ENCODE results near the gene ECSIT. TPM values are rescaled to one million over a fixed set of nuclear protein-coding genes. Genes with fewer than 3 reads are reported as not detected.

ECSIT gene, protein sequence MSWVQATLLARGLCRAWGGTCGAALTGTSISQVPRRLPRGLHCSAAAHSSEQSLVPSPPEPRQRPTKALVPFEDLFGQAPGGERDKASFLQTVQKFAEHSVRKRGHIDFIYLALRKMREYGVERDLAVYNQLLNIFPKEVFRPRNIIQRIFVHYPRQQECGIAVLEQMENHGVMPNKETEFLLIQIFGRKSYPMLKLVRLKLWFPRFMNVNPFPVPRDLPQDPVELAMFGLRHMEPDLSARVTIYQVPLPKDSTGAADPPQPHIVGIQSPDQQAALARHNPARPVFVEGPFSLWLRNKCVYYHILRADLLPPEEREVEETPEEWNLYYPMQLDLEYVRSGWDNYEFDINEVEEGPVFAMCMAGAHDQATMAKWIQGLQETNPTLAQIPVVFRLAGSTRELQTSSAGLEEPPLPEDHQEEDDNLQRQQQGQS
- total RNA-seq (2021; ENCODE audit: unreplicated experiment) (39.4 TPM), Bru-seq, nascent RNA (percentile 58 among the genes with signal in this experiment), BruChase-seq, experiment 1, labeled RNA remaining after a 2-hour chase (percentile 53 among the genes with signal in this experiment), BruChase-seq, experiment 2, labeled RNA remaining after a 6-hour chase (percentile 62 among the genes with signal in this experiment)
- 60.1 TPM for polyA plus RNA-seq (2012; ENCODE audit: insufficient read length)
- long read RNA-seq, transcript ECSIT-202 (8 exons, 1,700 nt): major isoform, 41 of 61 reads
- long read RNA-seq, partial matches to known transcripts: 2 of 61 reads
- long read RNA-seq, other reads (novel, unspliced or antisense): 18 of 61 reads

DNA sequence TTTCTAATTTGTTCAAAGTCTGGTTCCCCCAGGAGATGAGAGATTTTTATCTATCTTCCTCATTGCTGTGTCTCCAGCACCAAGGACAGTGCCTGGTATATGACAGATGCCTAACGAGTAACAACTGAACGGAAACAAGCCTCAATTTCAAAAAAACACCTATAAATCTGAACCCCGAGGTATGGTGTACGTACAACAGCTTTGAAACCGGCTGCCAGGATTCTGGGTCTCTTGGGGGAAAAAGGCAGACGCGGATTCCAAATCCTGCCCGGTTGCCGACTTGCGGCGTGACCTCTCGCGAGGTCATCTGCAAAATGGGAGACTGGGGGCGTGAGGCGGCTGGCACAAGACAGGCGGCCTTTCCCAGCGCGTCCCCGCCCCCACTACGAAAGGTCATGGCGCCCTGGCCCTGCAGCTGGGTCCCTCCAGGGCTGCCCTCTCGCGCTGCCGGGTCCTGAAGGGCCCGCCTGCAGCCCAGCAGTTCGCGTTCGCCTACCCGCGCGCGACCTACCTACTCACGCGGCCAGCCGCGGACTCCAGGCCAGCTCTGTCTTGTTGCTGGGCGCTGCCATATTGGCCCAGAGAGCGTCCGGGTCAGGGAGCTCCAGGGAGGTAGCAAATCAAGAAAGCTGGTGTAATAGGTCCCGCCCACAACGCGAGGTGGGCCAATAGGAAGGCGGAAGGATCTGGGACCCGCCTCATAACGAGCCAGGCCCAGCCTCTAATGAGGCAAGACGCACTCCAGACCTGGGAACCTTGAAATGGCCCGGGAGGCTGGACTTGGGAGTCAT is at the start of gene ECSIT:
Gene ECSIT (minus strand): TSS at position 584 of the 791 bp plus-strand sequence. CDS start 9,964 bp downstream, outside the sequence.
- POLR2A ChIA-PET: interaction anchor here (0.8 kb wide), 1 partner anchor 151 kb away, joined by 5 read pairs; no protein-coding TSS in a partner anchor
- BruUV-seq (replicated peaks): TSS peak; percentile 92

More for the DNA sequence above, at the start of gene ECSIT:
- in situ Hi-C loops (cut with HindIII; ENCODE audit: low pct_unique_long_range_greater_than_20kb, low sequenced_read_pairs): no loop called here
- TF ChIP-seq TCF7L2 (IDR thresholded peaks at IDR 0.05; ENCODE audit: low read depth, low read length) (0 out of 2 replicates have a peak, but pooled peaks have one; percentile 22), SIN3A (IDR thresholded peaks at IDR 0.05; ENCODE audit: borderline replicate concordance, insufficient read depth, low read depth, low read length) (peak; percentile 89; the same call in 1 of the 2 replicates), POLR2AphosphoS5 (IDR thresholded peaks at IDR 0.05; ENCODE audit: low read depth, low read length) (no peak; the same call in 1 of the 2 replicates)
- TF ChIP-seq, protein P1, sequence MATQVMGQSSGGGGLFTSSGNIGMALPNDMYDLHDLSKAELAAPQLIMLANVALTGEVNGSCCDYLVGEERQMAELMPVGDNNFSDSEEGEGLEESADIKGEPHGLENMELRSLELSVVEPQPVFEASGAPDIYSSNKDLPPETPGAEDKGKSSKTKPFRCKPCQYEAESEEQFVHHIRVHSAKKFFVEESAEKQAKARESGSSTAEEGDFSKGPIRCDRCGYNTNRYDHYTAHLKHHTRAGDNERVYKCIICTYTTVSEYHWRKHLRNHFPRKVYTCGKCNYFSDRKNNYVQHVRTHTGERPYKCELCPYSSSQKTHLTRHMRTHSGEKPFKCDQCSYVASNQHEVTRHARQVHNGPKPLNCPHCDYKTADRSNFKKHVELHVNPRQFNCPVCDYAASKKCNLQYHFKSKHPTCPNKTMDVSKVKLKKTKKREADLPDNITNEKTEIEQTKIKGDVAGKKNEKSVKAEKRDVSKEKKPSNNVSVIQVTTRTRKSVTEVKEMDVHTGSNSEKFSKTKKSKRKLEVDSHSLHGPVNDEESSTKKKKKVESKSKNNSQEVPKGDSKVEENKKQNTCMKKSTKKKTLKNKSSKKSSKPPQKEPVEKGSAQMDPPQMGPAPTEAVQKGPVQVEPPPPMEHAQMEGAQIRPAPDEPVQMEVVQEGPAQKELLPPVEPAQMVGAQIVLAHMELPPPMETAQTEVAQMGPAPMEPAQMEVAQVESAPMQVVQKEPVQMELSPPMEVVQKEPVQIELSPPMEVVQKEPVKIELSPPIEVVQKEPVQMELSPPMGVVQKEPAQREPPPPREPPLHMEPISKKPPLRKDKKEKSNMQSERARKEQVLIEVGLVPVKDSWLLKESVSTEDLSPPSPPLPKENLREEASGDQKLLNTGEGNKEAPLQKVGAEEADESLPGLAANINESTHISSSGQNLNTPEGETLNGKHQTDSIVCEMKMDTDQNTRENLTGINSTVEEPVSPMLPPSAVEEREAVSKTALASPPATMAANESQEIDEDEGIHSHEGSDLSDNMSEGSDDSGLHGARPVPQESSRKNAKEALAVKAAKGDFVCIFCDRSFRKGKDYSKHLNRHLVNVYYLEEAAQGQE (IDR thresholded peaks at IDR 0.05; ENCODE audit: insufficient read depth in 1 of 2, low read depth in 2 of 2, low read length in 1 of 2): peak; percentile 90 to 97
- TF ChIP-seq, protein P2, sequence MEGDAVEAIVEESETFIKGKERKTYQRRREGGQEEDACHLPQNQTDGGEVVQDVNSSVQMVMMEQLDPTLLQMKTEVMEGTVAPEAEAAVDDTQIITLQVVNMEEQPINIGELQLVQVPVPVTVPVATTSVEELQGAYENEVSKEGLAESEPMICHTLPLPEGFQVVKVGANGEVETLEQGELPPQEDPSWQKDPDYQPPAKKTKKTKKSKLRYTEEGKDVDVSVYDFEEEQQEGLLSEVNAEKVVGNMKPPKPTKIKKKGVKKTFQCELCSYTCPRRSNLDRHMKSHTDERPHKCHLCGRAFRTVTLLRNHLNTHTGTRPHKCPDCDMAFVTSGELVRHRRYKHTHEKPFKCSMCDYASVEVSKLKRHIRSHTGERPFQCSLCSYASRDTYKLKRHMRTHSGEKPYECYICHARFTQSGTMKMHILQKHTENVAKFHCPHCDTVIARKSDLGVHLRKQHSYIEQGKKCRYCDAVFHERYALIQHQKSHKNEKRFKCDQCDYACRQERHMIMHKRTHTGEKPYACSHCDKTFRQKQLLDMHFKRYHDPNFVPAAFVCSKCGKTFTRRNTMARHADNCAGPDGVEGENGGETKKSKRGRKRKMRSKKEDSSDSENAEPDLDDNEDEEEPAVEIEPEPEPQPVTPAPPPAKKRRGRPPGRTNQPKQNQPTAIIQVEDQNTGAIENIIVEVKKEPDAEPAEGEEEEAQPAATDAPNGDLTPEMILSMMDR (IDR thresholded peaks at IDR 0.05): no peak
- no peaks in the 10 kb centered on the region; the same call in 1 of the 2 replicates for H3K36me3 ChIP-seq (ENCODE audit: control insufficient read depth, insufficient read depth, low read length)
- ATAC-seq: peak; percentile 97
- intact Hi-C loops (cut with micrococcal nuclease; ENCODE audit: unreplicated experiment): no loop called here
- peak; percentile 91 for DNase-seq (ENCODE audit: low read depth, low spot score)
- no peaks in the 10 kb centered on the region for H3K9me3 ChIP-seq (ENCODE audit: control insufficient read depth, insufficient read depth, low read depth, low read length)
- peaks cover 5% of the 10 kb centered on the region for H3K4me1 ChIP-seq (ENCODE audit: control insufficient read depth, insufficient read depth, low read length)
- H3K4me3 ChIP-seq (ENCODE audit: low read depth in 2 of 2, low read length in 2 of 2): peak within 1 kb of the TSS; percentile 84 to 93
- peak within 1 kb of the TSS; percentile 88 for H3K27ac ChIP-seq (ENCODE audit: low read length)
- H3K27me3 ChIP-seq (ENCODE audit: control insufficient read depth, insufficient read depth, low read length): no peaks in the 10 kb centered on the region
- CTCF ChIA-PET: interaction anchor here (0.6 kb wide), 1 partner anchor 85 kb away, joined by 4 read pairs; no protein-coding TSS in a partner anchor
